Measurements from ENCODE around the gene CD2BP2.
"Not testable (repeated sequence)": the region's sequence is repeated elsewhere in the genome, so short reads cannot be mapped to it uniquely, and the experiment has no call there.

The CD2BP2 gene

GRCh38 chr16:30355144-30355953 is at the start of gene CD2BP2:
CD2BP2 (minus strand) TSS chr16:30355308; CDS start chr16:30354681, 627 bp downstream.
- peak; percentile 99 for DNase-seq (ENCODE audit: low read depth in 2 of 2)

- no peak for DNase-seq (ENCODE audit: low read depth in 2 of 2)
Measured at GRCh38 chr16:30401768-30402425, 46.8 kb upstream of the CD2BP2 start.

GRCh38 chr16:30399435-30400186 is 44.5 kb upstream of the CD2BP2 start:
- no peak for DNase-seq (ENCODE audit: low read depth in 2 of 2)

- no peak for DNase-seq (ENCODE audit: low read depth in 2 of 2)
Measured at GRCh38 chr16:30398661-30399434, 43.7 kb upstream of the CD2BP2 start.

- no peak for DNase-seq (ENCODE audit: low read depth in 2 of 2)
Measured at GRCh38 chr16:30397776-30398660, 42.9 kb upstream of the CD2BP2 start.

- no peak for DNase-seq (ENCODE audit: low read depth in 2 of 2)
Measured at GRCh38 chr16:30397056-30397455, 41.9 kb upstream of the CD2BP2 start.

- DNase-seq (ENCODE audit: low read depth in 2 of 2): not testable (repeated sequence)
Measured at GRCh38 chr16:30396627-30397026, 41.5 kb upstream of the CD2BP2 start.

GRCh38 chr16:30395992-30396585 is 41.0 kb upstream of the CD2BP2 start:
- no peak for DNase-seq (ENCODE audit: low read depth in 2 of 2)

- DNase-seq (ENCODE audit: low read depth in 2 of 2): peak in 1 of 2 experiments; percentile 57
Measured at GRCh38 chr16:30395155-30395991, 40.3 kb upstream of the CD2BP2 start, which contains the start of gene ZNF48. ZNF48 (plus strand) TSS chr16:30395420; CDS start chr16:30395795, 375 bp downstream.

GRCh38 chr16:30394592-30395154 is 39.6 kb upstream of the CD2BP2 start:
- no peak for DNase-seq (ENCODE audit: low read depth in 2 of 2)

GRCh38 chr16:30383521-30383920 is 28.4 kb upstream of the CD2BP2 start:
- DNase-seq (ENCODE audit: low read depth in 2 of 2): no peak

- no peak for DNase-seq (ENCODE audit: low read depth in 2 of 2)
Measured at GRCh38 chr16:30382111-30382881, 27.2 kb upstream of the CD2BP2 start, which contains the start of gene SEPTIN1. SEPTIN1 (minus strand) TSS chr16:30382561; CDS start chr16:30382542, 19 bp downstream.

- no peak for DNase-seq (ENCODE audit: low read depth in 2 of 2)
Measured at GRCh38 chr16:30381291-30382041, 26.4 kb upstream of the CD2BP2 start.

- no peak for DNase-seq (ENCODE audit: low read depth in 2 of 2)
Measured at GRCh38 chr16:30380803-30381208, 25.7 kb upstream of the CD2BP2 start.

- no peak for DNase-seq (ENCODE audit: low read depth in 2 of 2)
Measured at GRCh38 chr16:30380072-30380802, 25.1 kb upstream of the CD2BP2 start.

- no peak for DNase-seq (ENCODE audit: low read depth in 2 of 2)
Measured at GRCh38 chr16:30379158-30379783, 24.2 kb upstream of the CD2BP2 start.
